ENCODE data around the gene NDFIP2. TPM values are rescaled to one million over a fixed set of nuclear protein-coding genes. Genes with fewer than 3 reads are reported as not detected.

NDFIP2 gene
- total RNA-seq, 1 experiment from 2014 or later = 29.6 TPM

DNA sequence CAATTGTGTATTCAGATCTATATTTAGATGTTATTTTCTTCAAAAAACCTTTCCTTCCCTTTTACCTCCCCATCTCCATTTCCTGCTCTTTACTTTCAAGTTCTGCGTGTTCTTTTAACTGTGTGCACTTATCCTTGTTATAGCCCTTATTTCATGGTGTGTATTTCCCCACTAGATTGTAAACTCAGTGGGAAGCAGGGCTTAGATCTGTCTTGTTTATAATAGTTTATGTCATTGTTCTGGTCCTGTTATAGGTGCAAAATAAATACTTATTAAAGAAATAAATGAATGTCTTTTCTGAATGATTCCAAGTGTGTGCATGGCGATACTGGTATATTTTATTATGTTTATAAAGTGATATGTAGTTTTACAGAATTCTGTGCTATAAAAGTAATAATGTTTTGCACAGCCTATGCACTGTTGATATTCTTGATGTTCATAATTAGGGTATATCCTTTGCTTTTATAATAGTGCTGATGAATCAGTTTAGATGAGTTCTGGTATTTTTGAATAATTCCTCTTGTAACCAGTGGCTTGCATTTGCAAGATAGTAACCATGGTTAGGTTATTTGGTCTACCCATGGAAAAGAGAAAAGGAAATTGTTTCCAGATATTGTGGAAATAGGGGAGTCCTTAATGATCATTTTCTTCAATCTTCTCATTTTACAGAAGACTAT, 12.1 kb downstream of the NDFIP2 start:
- Histone ChIP-seq H3K4me3 (ENCODE audit: low read depth in 2 of 2, low read length in 2 of 2) (no peak overlapping the region), H3K4me1 (ENCODE audit: control insufficient read depth, insufficient read depth, low read length) (no peaks in the 10 kb centered on the region), H3K9me3 (ENCODE audit: control insufficient read depth, insufficient read depth, low read depth, low read length) (no peaks in the 10 kb centered on the region), H3K27me3 (ENCODE audit: control insufficient read depth, insufficient read depth, low read length) (no peaks in the 10 kb centered on the region), H3K27ac (ENCODE audit: low read length) (no peak overlapping the region), H3K36me3 (ENCODE audit: control insufficient read depth, insufficient read depth, low read length) (no peaks in the 10 kb centered on the region)
- TF ChIP-seq, protein P1, sequence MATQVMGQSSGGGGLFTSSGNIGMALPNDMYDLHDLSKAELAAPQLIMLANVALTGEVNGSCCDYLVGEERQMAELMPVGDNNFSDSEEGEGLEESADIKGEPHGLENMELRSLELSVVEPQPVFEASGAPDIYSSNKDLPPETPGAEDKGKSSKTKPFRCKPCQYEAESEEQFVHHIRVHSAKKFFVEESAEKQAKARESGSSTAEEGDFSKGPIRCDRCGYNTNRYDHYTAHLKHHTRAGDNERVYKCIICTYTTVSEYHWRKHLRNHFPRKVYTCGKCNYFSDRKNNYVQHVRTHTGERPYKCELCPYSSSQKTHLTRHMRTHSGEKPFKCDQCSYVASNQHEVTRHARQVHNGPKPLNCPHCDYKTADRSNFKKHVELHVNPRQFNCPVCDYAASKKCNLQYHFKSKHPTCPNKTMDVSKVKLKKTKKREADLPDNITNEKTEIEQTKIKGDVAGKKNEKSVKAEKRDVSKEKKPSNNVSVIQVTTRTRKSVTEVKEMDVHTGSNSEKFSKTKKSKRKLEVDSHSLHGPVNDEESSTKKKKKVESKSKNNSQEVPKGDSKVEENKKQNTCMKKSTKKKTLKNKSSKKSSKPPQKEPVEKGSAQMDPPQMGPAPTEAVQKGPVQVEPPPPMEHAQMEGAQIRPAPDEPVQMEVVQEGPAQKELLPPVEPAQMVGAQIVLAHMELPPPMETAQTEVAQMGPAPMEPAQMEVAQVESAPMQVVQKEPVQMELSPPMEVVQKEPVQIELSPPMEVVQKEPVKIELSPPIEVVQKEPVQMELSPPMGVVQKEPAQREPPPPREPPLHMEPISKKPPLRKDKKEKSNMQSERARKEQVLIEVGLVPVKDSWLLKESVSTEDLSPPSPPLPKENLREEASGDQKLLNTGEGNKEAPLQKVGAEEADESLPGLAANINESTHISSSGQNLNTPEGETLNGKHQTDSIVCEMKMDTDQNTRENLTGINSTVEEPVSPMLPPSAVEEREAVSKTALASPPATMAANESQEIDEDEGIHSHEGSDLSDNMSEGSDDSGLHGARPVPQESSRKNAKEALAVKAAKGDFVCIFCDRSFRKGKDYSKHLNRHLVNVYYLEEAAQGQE (IDR thresholded peaks at IDR 0.05; ENCODE audit: insufficient read depth in 1 of 2, low read depth in 2 of 2, low read length in 1 of 2) = no peak
- TF ChIP-seq, protein P2, sequence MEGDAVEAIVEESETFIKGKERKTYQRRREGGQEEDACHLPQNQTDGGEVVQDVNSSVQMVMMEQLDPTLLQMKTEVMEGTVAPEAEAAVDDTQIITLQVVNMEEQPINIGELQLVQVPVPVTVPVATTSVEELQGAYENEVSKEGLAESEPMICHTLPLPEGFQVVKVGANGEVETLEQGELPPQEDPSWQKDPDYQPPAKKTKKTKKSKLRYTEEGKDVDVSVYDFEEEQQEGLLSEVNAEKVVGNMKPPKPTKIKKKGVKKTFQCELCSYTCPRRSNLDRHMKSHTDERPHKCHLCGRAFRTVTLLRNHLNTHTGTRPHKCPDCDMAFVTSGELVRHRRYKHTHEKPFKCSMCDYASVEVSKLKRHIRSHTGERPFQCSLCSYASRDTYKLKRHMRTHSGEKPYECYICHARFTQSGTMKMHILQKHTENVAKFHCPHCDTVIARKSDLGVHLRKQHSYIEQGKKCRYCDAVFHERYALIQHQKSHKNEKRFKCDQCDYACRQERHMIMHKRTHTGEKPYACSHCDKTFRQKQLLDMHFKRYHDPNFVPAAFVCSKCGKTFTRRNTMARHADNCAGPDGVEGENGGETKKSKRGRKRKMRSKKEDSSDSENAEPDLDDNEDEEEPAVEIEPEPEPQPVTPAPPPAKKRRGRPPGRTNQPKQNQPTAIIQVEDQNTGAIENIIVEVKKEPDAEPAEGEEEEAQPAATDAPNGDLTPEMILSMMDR (IDR thresholded peaks at IDR 0.05) = no peak
- no peak for TF ChIP-seq TCF7L2 (IDR thresholded peaks at IDR 0.05; ENCODE audit: low read depth, low read length)
- TF ChIP-seq SIN3A (IDR thresholded peaks at IDR 0.05; ENCODE audit: borderline replicate concordance, insufficient read depth, low read depth, low read length) = no peak
- TF ChIP-seq POLR2AphosphoS5 (IDR thresholded peaks at IDR 0.05; ENCODE audit: low read depth, low read length) = no peak
- DNase-seq (ENCODE audit: low read depth, low spot score) (no peak), ATAC-seq (no peak)
- intact Hi-C loops (cut with micrococcal nuclease; ENCODE audit: unreplicated experiment) = no loop called here
- in situ Hi-C loops (cut with HindIII; ENCODE audit: low pct_unique_long_range_greater_than_20kb, low sequenced_read_pairs) = no loop called here
- ChIA-PET CTCF (no interaction called here), POLR2A (no interaction called here)
- no TSS peak for BruUV-seq (replicated peaks)

DNA sequence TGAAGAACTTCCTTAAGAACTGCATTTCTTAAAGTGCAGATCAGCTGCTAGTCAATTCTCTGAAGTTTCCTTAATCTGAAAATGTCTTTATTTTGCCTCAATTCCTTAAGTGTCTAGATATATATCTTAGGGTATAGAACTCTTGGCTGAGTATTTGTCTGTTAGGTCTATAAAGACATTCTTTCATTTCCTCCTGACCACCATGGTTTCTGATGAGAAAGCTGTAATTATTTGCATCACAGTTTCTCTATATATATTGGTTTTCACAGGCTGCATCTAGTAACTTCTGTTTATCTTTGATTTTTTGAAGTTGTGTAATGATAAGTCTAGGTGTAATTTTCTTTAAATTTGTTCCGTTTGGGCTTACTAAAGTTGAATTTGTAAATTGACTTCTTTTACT, 15.2 kb downstream of the NDFIP2 start:
- ATAC-seq = no peak
- Histone ChIP-seq H3K4me1 (ENCODE audit: control insufficient read depth, insufficient read depth, low read length) (no peaks in the 10 kb centered on the region), H3K36me3 (ENCODE audit: control insufficient read depth, insufficient read depth, low read length) (no peaks in the 10 kb centered on the region), H3K27me3 (ENCODE audit: control insufficient read depth, insufficient read depth, low read length) (no peaks in the 10 kb centered on the region), H3K4me3 (ENCODE audit: low read depth in 2 of 2, low read length in 2 of 2) (no peak overlapping the region), H3K27ac (ENCODE audit: low read length) (no peak overlapping the region), H3K9me3 (ENCODE audit: control insufficient read depth, insufficient read depth, low read depth, low read length) (no peaks in the 10 kb centered on the region)
- DNase-seq (ENCODE audit: low read depth, low spot score) = no peak
- ChIA-PET POLR2A (no interaction called here), CTCF (no interaction called here)
- in situ Hi-C loops (cut with HindIII; ENCODE audit: low pct_unique_long_range_greater_than_20kb, low sequenced_read_pairs) (no loop called here), intact Hi-C loops (cut with micrococcal nuclease; ENCODE audit: unreplicated experiment) (no loop called here)
- no TSS peak for BruUV-seq (replicated peaks)
- TF ChIP-seq TCF7L2 (IDR thresholded peaks at IDR 0.05; ENCODE audit: low read depth, low read length) (no peak), POLR2AphosphoS5 (IDR thresholded peaks at IDR 0.05; ENCODE audit: low read depth, low read length) (no peak), SIN3A (IDR thresholded peaks at IDR 0.05; ENCODE audit: borderline replicate concordance, insufficient read depth, low read depth, low read length) (no peak)
- TF ChIP-seq, protein P1 (IDR thresholded peaks at IDR 0.05; ENCODE audit: insufficient read depth in 1 of 2, low read depth in 2 of 2, low read length in 1 of 2) = no peak
- TF ChIP-seq, protein P2 (IDR thresholded peaks at IDR 0.05) = no peak

All from Panc1 (cell line).